ENCODE data around the gene PARP4.
"Not testable (repeated sequence)": the region's sequence is repeated elsewhere in the genome, so short reads cannot be mapped to it uniquely, and the experiment has no call there.

Gene PARP4

DNA sequence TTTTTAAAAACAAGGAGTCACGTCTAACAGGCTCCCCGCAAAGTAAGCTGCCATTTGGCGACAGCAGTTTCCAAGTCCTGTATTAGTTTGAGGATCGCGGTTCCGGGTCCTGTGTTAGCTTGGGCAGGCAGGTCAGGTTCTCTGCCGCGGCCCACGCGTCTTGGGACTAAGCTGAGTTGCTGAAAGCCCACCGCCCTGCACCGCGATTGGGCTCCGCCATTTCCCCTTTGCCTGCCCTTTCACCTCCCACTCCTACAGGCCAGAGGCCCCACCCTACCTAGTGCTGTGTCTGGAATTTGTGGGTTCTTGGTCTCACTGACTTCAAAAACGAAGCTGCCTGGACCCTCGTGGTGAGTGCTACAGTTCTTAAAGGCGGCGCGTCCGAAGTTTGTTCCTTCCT lies 6.8 kb downstream of the PARP4 start:
- DNase-seq (ENCODE audit: low read depth) = no peak

DNA sequence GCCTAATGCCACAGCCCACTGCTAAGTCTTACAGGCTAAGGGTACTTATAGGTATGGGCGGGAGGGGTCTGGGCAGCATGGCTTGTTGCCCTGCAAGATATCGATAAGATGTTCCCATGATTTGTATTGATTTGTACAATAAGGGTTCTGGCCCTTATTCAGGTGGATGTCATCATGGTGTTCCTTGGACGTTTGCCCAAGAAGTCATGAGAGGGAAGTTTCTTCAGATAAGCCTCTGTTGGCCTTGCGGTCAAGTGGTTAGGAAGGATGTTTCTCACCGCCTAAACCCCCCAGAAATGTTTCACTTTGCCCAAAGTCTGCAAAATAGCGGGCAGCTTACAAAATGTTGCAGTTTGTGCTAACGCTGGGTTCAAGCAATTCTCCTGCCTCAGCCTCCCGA lies 7.3 kb downstream of the PARP4 start:
- no peak for DNase-seq (ENCODE audit: low read depth)

DNA sequence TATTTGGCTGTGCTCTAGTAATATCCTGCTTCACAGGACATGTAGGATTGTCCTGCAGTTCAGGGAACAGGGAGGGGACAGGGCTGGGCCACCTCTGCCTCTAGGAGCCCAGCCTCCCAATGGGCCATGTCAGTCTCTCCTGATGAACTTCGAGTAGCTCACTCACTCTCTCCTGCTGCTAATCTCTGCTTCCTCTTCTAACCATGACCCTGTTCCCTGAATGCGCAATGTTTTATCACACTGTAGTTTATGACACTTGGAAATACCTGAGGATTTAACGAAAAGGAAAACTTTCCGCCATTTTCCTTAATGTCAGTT lies 9.2 kb downstream of the PARP4 start:
- no peak for DNase-seq (ENCODE audit: low read depth)

- no peak for DNase-seq (ENCODE audit: low read depth)
These were observed 9.8 kb downstream of the PARP4 start for GRCh38 chr13:24502533-24503378.

DNA sequence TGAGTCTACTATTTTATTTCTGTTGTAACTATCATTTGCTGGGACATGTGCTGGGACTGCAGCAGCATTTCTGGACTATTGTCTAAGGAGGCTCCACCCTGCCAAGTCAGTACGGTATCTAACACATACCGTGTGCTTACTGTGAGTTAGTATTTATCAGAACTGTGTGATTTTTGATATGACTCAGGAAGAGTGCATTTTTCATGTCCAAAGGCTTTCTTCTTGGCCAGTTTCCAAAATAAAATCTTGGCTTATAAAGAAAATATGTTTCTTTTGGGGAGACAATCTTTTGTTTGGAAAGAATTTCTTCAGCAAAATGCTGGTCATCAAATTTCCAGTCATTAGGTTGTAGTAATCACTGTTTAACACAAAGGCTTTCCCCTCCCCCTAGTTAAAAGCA lies 11.6 kb downstream of the PARP4 start:
- peak; percentile 33 for DNase-seq (ENCODE audit: low read depth)

DNA sequence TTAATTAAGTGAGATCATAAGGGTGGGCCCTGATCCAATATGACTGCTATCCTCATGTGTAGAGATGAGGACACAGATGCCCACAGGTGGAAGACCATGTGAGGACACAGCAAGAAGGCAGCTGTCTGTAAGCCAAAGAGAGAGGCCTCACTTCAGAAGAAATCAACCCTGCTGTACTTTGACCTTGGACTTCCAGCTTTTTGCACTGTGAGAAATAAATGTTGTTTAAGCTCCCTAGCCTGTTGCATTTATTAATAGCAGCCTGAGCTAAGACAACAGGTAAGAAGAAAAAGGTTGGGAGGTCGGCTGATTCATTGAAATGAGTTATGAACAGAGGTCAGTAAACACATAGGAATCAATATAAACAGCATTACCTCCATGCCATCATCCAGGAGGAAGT lies 14.8 kb downstream of the PARP4 start:
- DNase-seq (ENCODE audit: low read depth) = no peak

GRCh38 chr13:24496295-24496694 lies 16.3 kb downstream of the PARP4 start:
- not testable (repeated sequence) for DNase-seq (ENCODE audit: low read depth)

DNA sequence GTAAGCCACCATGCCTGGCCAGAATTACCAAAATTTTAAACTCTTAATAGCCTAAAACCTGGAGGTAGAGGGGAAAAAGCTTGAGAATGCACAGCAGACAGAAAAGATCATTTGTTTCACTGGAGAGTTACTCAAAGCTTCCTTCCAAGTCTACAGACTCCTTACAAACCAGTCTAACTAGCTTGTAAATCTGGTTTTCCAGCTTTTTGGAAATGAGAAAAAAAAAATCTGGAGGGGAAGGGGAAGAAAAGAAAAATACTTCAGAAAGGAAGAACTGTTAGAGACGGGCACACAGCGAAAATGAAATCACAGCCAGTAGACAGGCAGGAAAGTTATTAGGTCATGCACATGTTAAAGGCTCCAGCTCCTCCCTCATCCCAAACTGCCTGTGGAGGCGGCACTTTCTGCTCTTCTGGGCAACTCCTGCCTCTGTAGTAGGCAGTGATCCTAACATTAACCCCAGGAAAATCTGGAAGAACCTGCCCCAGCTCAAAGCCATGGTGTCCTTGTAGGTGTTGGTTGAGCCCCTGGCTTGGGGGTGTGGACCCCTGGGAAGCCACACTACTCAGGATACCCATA lies 17.3 kb downstream of the PARP4 start:
- DNase-seq (ENCODE audit: low read depth) = no peak

- no peak for DNase-seq (ENCODE audit: low read depth)
These were observed 19.2 kb downstream of the PARP4 start for GRCh38 chr13:24493356-24493755.

- DNase-seq (ENCODE audit: low read depth) = no peak
These were observed 20.7 kb downstream of the PARP4 start for GRCh38 chr13:24491845-24492244.

DNA sequence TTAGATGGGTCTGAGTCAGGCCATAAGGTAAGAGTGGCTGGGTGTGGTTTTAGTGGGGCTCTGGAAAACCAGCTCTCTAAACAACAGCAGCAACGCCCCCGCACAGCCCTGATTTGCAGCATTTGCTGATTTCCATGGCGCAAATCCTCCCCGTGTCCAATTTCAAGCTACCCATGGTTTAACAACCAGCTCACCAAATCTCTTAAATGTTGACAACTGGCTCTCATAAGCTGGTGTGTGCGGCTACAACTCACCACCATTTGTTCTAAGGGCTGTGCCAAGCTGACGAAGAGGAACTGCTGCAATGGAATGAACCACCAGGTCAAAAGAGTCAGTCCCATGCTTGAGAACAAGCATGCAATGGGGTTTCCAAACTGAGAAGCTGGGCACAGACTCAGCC lies 22.9 kb downstream of the PARP4 start:
- no peak for DNase-seq (ENCODE audit: low read depth)

DNA sequence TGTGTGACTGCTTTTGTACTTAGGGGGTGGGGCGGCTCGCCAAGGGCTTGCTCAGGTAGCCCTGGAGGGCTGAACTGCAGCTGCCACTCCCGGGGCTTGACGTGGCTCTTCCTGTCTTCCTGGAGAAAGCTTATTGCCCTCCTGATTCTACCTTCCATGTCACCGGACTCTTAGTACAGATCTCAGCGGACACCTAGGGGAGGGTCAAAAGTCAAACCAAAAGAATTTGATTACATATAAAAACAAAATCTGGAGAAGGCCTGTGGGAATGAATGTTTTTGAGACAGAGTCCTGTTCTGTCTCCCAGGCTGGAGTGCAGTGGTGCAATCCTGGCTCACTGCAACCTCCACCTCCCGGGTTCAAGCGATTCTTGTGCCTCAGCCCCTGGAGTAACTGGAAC lies 24.5 kb downstream of the PARP4 start:
- DNase-seq (ENCODE audit: low read depth) = not testable (repeated sequence)

DNA sequence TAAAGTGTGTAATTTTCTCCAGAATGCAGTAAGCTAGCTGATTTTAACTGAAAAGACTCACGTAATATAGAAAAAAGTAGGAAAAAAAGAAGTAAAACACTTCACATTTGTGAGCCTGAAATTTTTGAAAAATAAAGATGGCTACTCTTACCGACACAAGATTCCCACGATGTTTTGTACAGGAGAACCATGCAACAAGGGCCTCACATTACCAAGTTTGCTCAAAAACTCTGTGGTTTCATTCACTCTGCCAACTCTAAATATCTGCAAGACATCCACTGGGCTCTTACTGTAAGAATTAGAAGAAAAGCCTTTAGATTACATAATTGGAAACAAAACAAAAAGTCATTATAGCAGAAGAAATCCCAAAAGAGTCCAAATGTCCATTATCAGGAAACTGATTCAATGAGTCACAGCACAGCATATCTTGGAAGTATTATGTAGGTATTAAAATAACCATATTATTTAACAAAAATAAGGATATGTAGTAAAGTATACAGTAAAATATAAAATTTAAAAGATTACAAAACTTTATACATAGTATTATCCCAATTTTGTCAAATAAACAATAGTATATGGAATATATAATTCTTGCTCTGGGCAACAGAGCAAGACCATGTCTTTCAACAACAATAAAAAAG lies 26.4 kb downstream of the PARP4 start:
- not testable (repeated sequence) for DNase-seq (ENCODE audit: low read depth)

GRCh38 chr13:24473686-24474085 lies 38.9 kb downstream of the PARP4 start:
- no peak for DNase-seq (ENCODE audit: low read depth)

DNA sequence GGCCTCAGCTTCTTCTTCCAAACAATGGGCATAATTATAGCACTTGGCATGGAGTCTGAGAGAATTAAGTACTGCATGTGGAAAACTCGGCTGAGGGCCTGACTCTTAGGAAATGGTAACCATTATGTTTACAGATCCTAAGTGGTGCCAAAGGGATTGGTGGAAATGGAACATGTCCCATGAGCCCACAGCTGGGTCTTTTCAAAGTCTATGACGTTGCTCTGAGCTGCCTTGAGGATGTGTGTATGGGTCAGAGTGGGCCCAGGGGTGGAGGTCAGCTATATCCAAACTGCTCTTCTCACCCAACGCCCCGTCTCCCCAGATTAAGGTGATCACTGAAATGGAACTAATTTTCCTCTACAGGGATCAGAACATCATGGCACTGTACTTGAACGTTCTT lies 40.4 kb downstream of the PARP4 start:
- not testable (repeated sequence) for DNase-seq (ENCODE audit: low read depth)

DNA sequence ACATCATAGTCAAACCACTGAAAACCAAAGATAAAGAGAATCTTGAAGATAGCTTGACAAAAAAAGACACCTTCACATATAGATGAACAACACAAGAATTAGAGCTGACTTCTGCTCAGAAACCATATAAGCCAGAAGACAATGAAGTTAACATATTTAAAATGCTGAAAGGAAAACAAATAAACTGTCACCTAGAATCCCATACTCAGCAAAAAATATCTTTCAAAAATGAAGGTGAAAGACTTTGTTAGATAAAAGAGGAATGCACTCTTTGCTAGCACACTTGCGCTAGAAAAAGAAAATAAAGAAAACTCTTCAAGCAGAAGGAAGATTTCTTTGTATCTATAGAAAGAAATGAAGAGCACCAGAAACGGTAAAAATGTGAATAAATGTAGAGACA lies 49.5 kb downstream of the PARP4 start:
- no peak for DNase-seq (ENCODE audit: low read depth)

GRCh38 chr13:24460256-24460655 lies 52.3 kb downstream of the PARP4 start:
- no peak for DNase-seq (ENCODE audit: low read depth)

DNA sequence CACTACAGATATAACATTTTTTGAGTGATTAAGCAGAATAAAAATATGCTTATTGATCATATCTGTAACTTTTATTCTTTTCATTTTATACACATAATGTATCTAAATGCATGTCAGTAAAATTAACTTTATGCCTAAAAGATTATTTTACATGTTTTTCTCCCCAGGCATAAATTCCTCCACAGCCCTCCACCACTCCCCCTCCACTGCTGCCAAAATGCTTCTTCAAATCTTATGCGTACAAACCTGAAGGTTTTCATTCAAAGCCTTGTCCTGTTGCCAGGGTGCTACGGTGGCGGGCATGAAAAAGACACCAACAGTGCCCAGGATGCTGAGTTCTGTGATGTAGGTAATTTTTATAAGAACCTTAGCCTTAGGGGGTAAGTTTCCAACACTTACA lies 52.9 kb downstream of the PARP4 start:
- DNase-seq (ENCODE audit: low read depth) = no peak

- DNase-seq (ENCODE audit: low read depth) = no peak
These were observed 53.3 kb downstream of the PARP4 start for GRCh38 chr13:24459234-24459633.

GRCh38 chr13:24458736-24459135 lies 53.8 kb downstream of the PARP4 start:
- DNase-seq (ENCODE audit: low read depth) = no peak

GRCh38 chr13:24456396-24456795 lies 56.2 kb downstream of the PARP4 start:
- DNase-seq (ENCODE audit: low read depth) = no peak

GRCh38 chr13:24454056-24454455 lies 58.5 kb downstream of the PARP4 start:
- DNase-seq (ENCODE audit: low read depth) = no peak

GRCh38 chr13:24452044-24452443 lies 60.5 kb downstream of the PARP4 start:
- no peak for DNase-seq (ENCODE audit: low read depth)

DNA sequence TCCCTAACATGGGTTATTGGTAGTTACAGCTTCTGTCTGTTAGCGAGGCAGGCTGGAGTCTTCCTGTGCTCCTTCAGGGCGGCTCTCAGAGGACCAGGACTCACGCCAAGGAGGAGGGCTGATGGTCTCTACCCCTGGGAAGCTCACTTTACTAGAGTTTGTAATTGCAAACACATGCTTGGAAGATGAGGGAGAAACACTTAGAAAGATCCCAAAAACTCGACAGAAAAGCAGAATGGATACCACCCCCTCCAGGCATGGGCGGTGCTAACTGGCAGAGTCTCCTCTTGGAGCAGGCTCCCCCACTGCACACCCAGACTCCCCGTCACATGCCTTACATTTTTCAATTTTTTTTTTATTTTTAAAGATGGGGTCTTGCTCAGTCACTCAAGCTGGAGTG lies 62.0 kb downstream of the PARP4 start:
- no peak for DNase-seq (ENCODE audit: low read depth)

Measured in HS-27A (cell line).